BJ (cell line): ENCODE data around the gene NEK4. TPM values are rescaled to one million over a fixed set of nuclear protein-coding genes. Genes with fewer than 3 reads are reported as not detected.

Source experiments
- CTCF ChIA-PET: fragments of 350-600 bp; formaldehyde crosslinking; extraction: SDS; loops from one replicate; lab custom pipeline; 2021; ENCODE audit warnings: antibody characterized with exemption, inconsistent platforms; lab: Yijun Ruan, JAX
- POLR2A ChIA-PET: fragments of 300-600 bp; sonication (Branson Sonifier 250); formaldehyde crosslinking; extraction: SDS; loops from one replicate; lab custom pipeline; 2021; ENCODE audit warnings: antibody characterized with exemption; lab: Charles Lee
- DNase-seq: peaks from one replicate; pipeline ENCODE4 v3.0.0-alpha.2; 2011; ENCODE audit warnings: low read depth
- H3K27me3 ChIP-seq: 2 replicates; pipeline ENCODE4 v1.6.0; 2011; ENCODE audit warnings: low read length; ENCODE audit not compliant: control insufficient read depth, insufficient read depth
- H3K36me3 ChIP-seq: 2 replicates; pipeline ENCODE4 v1.5.1; 2011; ENCODE audit warnings: low read length; ENCODE audit not compliant: control insufficient read depth, insufficient read depth
- H3K4me3 ChIP-seq: 2 replicates; pipeline ENCODE4 v1.5.1; 2011; ENCODE audit warnings: low read depth, mild to moderate bottlenecking, control low read depth, low read length
- polyA plus RNA-seq: library from polyadenylated mRNA; depleted of rRNA; stranded (reverse); fragments of >200 nt; gene quantifications from 2 replicates; pipeline ENCODE4 v1.2.3, GENCODE V29; 2011
- TF ChIP-seq, protein P1 (sequence below): IDR thresholded peaks from 2 replicates; pipeline ENCODE4 v1.5.1; 2011; ENCODE audit warnings: low read depth, mild to moderate bottlenecking, control low read depth, inconsistent platforms, low read length, moderate library complexity; ENCODE audit not compliant: insufficient read depth

Gene NEK4
- polyA plus RNA-seq, 1 experiment, result 10.0 TPM

DNA sequence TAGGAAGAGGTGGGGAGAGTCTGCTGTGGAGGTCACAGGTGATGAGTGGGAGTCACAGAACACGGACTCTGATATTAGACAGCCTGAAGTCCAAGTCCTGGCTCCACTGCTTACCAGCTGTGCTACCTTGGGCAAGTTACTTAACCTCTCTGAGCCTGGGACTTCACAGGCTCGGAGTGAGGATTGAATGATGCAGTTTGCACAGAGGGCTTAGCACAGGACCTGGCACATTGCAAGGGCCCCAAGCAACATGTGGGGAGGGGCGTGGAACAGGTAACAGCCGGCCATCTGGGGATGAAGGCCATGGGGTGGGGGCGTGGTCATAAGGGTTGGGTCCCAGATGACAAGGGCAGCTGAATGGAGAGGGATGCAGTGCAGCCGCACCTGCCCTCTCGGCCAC is 19.6 kb upstream of the NEK4 start:
- no peak for DNase-seq
- Histone ChIP-seq H3K27me3 (peaks cover 5% of the 10 kb centered on the region), H3K36me3 (no peaks in the 10 kb centered on the region), H3K4me3 (no peak overlapping the region)
- TF ChIP-seq, protein P1, sequence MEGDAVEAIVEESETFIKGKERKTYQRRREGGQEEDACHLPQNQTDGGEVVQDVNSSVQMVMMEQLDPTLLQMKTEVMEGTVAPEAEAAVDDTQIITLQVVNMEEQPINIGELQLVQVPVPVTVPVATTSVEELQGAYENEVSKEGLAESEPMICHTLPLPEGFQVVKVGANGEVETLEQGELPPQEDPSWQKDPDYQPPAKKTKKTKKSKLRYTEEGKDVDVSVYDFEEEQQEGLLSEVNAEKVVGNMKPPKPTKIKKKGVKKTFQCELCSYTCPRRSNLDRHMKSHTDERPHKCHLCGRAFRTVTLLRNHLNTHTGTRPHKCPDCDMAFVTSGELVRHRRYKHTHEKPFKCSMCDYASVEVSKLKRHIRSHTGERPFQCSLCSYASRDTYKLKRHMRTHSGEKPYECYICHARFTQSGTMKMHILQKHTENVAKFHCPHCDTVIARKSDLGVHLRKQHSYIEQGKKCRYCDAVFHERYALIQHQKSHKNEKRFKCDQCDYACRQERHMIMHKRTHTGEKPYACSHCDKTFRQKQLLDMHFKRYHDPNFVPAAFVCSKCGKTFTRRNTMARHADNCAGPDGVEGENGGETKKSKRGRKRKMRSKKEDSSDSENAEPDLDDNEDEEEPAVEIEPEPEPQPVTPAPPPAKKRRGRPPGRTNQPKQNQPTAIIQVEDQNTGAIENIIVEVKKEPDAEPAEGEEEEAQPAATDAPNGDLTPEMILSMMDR, result no peak
- CTCF ChIA-PET, result no interaction called here
- POLR2A ChIA-PET, result no interaction called here

- H3K4me3 ChIP-seq, result no peak overlapping the region
- TF ChIP-seq, protein P1, result no peak
- CTCF ChIA-PET, result no interaction called here
- no peak for DNase-seq
- H3K36me3 ChIP-seq, result no peaks in the 10 kb centered on the region
- POLR2A ChIA-PET, result no interaction called here
- H3K27me3 ChIP-seq, result peaks cover 5% of the 10 kb centered on the region
Measured at GRCh38 chr3:52789746-52790040, 19.0 kb upstream of the NEK4 start.

DNA sequence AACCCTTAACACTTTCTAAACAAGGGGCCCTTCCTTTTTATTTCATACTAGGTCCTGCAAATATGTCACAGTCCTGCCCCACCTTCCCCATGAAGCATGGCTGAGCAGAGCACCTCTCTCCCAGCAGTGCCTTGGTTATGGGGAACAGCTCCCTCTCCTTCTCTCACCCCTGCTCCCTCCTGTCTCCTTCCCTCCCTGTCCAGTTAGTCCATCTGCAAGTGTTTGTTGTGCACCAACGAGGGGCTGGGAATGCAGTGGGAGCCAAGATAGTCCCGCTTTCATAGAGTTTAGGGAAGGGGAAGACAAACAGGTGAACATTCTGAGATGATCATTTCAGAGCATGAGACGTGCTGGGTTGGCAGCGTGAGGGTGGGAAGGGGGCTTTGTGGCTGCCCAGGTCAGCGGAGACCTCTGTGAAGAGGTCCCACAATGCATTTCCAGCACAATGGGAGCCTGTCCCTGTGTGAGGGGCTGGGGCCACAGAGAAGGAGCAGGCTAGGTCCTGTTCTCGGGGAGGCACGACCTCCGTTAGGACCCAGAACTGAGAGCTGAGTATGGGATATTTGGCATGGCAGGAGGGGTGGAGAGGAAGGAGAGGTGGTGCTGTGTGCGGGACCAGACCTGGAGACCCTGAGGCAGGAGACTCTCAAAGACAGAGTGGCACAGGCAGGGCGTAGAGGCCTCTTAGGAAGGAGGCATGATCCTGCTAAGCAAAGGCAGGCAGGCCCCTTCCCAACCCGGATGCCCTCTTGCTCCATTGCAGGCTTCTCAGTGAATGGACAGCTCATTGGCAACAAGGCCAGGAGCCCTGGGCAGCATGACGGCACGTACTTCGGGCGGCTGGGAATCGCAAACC is 18.4 kb upstream of the NEK4 start:
- no peak for DNase-seq
- CTCF ChIA-PET, result no interaction called here
- Histone ChIP-seq H3K36me3 (no peaks in the 10 kb centered on the region), H3K4me3 (no peak overlapping the region), H3K27me3 (peaks cover 5% of the 10 kb centered on the region)
- POLR2A ChIA-PET, result no interaction called here
- TF ChIP-seq, protein P1, result no peak

DNA sequence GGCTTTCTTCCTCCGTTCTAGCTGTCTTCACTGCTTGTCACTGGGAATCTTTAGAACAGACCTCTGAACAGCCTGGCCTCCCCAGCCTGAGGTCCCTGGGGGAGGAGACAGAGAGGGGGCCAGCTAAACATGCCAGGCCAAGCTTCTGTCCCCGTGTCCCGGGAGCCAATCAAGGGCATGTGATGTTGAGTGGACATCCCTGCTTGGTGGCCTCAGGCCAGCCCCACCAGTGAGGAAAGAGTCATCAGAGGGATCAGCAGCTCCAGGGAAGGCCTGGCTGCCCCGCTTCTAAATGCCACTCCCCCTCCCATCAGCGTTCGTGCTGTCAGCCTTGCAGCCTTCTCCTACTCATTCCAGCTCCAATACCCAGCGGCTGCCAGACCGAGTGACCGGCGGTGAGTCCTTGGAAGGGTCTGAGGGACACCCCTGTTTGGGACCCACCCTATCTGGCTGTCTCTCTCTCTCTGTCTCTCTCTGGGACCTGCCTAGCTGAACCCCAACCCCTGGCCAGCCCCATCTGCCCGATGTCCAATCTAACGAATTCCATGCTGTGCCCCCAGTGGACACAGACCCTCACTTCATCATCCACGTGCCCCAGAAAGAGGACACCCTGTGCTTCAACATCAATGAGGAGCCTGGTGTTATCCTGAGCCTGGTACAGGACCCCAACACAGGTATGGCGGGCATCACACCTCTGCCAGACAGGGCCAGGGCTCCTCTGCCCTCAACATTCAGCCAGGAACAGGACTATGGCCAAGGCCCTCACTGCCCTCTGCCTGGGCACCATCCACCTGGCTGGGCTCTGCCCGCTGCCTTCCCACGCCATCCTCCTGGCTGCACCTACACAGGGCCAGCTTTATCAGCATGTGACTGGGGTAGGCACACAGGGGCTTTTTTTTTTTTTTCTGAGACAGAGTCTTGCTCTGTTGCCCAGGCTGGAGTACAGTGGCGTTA is 17.2 kb upstream of the NEK4 start:
- H3K4me3 ChIP-seq, result no peak overlapping the region
- ChIA-PET CTCF (interaction anchor here (0.9 to 1.4 kb wide), 3 partner anchors 11 to 35 kb away, joined by 3 to 4 read pairs (median 3); no protein-coding TSS in a partner anchor), POLR2A (no interaction called here)
- no peaks in the 10 kb centered on the region for H3K36me3 ChIP-seq
- TF ChIP-seq, protein P1, result no peak
- peaks cover 5% of the 10 kb centered on the region for H3K27me3 ChIP-seq
- no peak for DNase-seq

DNA sequence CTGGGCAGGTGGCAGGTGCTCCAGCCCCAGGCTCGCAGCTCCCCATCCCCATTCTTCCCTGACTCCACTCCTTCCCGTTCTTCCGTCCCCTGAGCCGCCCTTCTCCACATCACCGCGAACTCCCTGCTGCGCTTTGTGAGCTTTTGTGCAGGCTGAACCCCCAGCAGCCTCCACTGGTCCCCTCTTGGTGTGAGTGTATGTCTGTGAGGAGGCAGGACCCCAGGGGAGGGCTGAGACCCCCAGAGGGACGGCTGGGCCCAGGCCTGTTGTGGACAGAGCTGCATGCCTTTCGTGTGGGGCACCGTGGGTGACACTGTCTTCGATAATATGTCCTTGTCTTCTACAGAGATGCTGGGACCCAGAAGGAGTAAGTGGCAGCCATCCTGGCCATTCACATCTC is 16.5 kb upstream of the NEK4 start:
- H3K36me3 ChIP-seq, result no peaks in the 10 kb centered on the region
- TF ChIP-seq, protein P1, result no peak
- ChIA-PET POLR2A (no interaction called here), CTCF (interaction anchor here (0.9 to 1.4 kb wide), 3 partner anchors 12 to 36 kb away, joined by 3 to 4 read pairs (median 3); no protein-coding TSS in a partner anchor)
- DNase-seq, result no peak
- no peak overlapping the region for H3K4me3 ChIP-seq
- H3K27me3 ChIP-seq, result peaks cover 10% of the 10 kb centered on the region
